GM18951 (cell line): ENCODE measurements around the gene BAIAP2.

Experiments used
- POLR2A ChIP-seq: IDR thresholded peaks from 4 replicates; pipeline ENCODE4 v1.6.1; 2011; ENCODE audit warnings: mild to moderate bottlenecking; ENCODE audit not compliant: insufficient read length, insufficient read depth; ENCODE audit errors: extremely low read depth
- in situ Hi-C: fragments of 300-500 bp; cut with MboI; formaldehyde crosslinking; loops from one replicate; pipeline ENCODE4 v1.12.0; 2022; ENCODE audit warnings: low sequenced_read_pairs, mixed read lengths, inconsistent platforms; ENCODE audit not compliant: unreplicated experiment

BAIAP2 gene

DNA sequence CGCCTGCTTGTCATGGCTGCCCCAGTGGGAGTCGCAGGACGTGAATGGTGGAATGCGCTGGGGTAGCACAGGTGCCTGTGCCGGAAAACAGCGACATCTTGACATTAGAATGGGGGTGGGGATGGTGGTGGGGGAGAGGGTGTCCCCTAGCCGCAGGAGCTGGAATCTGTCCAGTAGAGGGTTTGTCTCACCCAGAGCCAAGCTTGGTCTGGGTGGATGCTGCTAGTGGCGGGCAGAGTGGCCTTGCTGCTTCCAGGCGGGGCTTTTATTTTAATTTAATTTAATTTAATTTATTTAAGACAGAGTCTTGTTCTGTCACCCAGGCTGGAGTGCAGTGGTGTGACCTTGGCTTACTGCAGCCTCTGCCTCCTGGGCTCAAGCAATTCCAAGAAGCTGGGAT, 7.7 kb downstream of the BAIAP2 start:
- TF ChIP-seq POLR2A, result no peak

DNA sequence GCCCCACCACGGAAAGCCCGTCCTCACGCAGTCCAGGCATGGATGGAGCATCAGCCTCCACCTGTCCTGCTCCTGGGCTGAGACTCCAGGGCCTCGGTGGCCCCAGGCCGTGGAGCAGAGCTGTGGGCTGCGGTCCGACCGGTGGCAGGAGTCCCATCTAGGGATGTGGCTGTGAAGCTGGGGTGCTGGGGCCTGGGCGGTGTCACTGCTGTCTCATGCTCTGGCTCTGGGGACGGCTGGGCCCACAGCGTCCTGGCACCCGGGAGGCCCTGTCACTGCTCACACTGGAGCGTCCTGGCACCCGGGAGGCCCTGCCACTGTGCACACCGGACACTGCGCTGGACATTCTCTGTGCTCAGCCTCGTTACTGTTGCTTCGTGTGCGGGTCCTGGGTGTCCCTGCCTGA, 8.4 kb downstream of the BAIAP2 start:
- in situ Hi-C loops, result no loop called here
- no peak for TF ChIP-seq POLR2A

More for the DNA sequence above, 7.7 kb downstream of the BAIAP2 start:
- in situ Hi-C loops, result no loop called here

DNA sequence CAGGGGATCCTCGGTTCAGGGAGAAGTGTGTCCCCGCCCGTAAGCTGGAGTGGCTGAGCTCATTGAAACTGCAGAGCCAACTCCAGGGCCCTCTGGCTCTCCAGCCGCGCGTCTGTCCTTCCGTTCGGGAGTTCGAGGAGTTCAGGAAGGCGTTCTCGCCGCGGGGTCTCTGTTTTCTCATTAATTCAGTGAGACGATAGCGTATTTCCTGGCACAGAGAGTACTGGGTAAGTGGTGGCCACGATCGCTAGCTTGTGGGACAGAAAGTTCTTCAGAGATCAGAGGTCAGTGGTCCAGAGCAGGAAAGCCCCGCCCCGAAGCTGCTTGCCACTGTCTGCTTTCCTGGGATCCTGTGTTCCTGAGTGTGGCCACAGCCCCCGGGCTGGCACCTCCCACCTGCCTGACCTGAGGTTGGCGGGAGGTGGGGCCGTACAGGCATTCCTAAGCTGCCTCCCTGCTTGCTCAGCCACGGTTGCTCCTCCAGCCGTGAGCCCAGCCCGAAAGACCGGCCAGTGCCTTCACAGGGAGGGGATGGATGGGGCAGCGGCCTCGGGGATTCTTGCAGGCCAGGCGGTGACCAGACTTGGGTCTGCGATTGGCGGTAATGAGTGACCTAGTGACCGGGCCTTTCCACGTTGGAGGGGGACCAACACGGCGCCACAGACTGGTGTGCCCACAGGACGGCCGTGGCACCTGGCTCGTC, 8.9 kb downstream of the BAIAP2 start:
- TF ChIP-seq POLR2A, result no peak
- in situ Hi-C loops, result no loop called here

DNA sequence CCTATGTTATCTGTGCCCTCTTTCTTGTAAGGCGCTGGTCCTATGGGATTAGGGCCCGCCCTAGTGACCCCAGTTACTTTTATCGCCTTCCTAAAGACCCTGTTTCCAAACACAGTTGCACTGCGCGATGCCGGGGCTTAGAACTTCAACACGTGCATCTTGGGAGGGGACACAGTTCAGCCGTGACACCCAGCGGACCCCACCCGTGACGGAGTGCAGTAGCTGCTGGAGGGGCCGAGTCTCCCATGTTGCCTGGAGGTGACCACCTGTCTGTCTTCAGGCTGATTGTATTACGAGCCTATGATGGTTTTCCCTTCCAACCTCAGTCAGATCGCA, 9.4 kb downstream of the BAIAP2 start:
- in situ Hi-C loops, result no loop called here
- TF ChIP-seq POLR2A, result no peak

DNA sequence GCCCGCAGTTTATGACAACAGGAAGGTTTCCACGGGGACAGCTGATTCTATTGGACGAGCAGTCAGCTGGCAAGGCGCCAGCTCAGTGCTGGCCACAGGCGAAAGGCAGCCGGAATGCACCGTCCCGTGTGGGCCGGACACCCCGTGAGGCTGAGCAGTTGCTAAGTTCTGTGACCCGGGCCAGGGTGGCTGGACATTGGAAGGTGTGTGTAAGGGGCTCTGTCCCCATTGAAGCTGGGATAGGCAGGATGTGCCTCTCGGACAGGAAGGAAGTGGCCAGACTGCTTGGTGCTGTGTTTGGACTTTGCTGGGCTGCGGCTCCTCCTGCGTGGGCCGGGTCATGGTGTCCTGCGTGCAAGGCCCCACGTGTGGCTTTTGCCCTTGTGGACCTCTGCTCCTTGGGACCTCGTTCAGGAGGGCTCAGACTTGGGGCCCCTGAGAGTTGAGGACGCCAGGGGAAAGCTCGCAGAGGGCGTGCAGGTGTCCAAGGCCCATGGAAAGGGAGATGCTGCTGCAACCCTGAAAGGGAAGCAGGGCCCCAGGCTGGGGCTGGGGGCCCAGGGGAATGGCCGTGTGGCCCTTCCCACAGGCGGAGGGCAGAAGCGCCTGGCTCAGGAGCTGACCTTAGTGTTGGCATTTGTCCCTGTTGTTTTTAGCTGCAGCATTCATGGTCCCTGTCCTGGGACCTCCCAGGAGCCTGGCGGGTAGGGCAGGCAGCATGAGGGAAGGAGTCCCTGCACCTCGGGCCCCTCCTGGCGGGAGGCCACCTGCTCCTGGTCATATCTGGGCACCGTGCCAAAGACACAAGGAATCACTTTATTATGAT, 10.0 kb downstream of the BAIAP2 start:
- TF ChIP-seq POLR2A, result no peak
- in situ Hi-C loops, result no loop called here

DNA sequence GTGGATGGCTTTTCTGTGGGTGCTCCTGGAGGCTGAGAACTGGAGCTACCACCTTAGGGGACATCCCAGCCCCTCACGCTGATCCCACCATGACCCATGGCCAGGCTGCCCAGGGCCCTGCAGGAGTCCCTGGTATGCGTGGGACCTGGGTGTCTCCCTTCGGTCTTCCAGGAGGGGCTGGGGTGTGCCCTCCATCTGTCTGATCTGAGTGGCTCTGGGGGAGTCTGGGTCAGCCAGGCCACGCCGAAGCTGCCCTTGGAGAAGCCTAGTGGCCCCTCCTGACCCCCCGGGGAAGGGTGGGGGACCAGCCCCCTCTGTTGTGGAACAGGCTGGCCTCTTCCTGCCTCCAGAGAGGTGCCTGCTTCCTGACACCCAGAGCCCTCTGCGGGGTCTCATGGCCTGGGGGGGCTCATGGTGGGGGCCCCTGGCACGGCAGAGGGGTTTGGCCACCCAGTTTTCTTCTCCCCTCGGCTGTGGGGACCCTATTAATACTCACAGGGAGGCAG, 10.7 kb downstream of the BAIAP2 start:
- in situ Hi-C loops, result no loop called here

DNA sequence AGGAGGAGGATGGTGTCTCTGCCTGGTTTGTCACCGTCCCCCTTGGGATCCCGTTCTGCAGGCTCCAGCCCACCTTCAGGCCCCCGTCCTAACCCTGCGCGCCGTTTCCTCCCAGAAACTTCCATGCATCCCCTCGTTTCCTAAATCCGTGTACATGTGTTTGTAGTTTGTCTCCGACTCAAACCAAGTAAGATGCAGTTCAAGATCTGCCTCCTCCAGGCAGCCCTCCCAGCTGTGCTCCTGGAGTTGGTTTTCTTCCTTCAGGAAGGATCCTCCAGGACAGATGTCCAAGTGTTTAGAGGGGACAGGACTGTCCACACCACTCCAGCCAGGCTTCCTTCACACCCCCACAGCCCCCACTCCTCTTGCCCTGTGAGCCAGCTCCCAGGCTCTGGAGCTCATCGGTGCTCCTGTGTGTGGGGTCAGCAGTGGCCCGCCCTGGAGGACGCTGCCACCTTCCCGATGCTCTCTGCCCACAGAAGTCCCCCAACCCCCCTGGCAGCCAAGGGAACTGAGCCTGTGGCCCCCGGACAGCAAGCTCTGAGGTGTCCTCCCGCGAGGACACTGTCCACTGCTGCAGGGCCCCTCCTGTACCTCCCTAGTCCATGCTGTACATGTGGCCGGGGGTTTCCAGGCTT, 11.3 kb downstream of the BAIAP2 start:
- in situ Hi-C loops, result no loop called here
- no peak for TF ChIP-seq POLR2A

More for the DNA sequence above, 10.7 kb downstream of the BAIAP2 start:
- no peak for TF ChIP-seq POLR2A

DNA sequence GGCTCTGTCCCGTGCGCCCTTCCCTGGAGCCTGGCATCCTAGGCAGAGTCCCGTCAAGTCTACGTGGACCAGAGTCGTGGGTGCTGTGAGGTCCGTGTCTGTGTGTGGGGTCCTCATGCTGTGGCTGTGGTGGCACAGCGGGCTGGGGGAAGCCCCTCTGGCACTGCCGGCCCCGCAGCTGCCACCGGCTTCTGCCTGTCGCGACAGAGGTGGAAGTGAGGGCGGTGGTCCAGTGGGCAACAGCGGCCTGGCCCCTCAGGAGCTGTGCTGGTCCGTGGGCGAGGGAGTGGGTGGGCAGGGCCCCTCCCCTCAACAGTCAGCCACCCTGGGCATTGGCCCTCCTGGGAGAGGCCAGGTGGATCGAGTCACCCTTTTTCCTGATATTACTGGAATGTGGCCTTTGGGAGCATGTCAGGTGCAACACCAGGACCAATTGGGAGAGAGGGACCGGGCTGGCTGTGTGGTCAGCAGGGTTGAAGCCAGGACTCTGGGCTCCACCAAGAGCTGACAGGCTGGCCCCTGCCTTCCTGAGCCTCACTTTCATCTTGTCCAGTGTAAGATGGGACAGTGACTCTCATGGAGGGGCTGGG, 11.9 kb downstream of the BAIAP2 start:
- in situ Hi-C loops, result no loop called here

DNA sequence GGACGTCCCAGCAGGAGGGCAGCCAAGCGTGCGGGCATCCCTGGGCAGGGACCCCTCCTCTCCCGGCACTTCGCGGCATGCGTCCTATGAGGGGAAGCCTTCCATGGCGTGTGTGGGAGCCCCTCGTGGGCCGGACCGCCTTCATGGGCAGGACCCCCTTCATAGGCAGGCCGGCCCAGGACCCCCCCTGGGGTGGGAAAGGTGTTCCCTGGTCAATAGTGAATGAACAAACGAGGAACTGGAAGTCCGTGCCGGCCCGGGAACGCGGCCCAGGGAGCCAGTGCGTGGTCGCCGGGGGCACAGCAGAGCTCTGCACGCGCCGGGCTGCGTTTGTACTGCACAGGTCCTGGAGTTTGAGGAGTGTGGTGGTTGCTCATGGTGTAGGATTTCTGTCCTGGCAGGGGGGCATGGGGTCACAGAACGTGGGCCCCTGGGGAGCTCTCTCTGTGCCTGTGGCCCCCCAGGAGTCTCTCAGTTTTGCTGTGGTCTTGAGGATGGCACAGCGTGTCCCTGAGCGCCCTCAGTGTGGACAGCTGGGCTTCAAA, 13.9 kb downstream of the BAIAP2 start:
- in situ Hi-C loops, result no loop called here
- TF ChIP-seq POLR2A, result no peak

More for the DNA sequence above, 11.9 kb downstream of the BAIAP2 start:
- no peak for TF ChIP-seq POLR2A

DNA sequence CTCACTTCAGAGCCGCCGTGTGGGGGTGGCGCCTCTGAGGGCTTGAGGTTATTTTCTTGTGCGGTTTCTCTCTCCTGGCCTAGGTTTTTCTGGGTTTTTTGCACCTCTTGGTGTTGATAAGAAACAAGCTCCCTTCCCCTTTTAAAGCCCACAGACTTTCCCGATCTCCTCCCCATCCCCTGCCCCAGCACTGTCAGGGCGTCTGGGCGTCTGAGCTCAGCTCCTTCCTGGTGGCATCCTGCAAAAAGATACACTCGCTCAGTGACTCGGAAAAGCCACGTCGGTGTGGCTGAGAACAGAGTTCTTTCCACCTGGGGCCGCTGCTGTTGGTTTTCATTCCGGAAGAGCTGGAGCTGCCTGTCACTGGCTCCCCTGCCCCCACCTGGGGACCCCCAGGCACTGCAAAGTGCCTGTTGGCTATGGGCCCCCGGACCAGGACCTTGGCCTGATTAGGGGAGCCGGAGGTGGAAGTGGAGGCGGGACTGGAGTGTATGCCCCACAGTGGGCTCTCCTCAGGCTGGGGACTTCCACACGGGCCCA, 14.5 kb downstream of the BAIAP2 start:
- no peak for TF ChIP-seq POLR2A
- in situ Hi-C loops, result no loop called here

DNA sequence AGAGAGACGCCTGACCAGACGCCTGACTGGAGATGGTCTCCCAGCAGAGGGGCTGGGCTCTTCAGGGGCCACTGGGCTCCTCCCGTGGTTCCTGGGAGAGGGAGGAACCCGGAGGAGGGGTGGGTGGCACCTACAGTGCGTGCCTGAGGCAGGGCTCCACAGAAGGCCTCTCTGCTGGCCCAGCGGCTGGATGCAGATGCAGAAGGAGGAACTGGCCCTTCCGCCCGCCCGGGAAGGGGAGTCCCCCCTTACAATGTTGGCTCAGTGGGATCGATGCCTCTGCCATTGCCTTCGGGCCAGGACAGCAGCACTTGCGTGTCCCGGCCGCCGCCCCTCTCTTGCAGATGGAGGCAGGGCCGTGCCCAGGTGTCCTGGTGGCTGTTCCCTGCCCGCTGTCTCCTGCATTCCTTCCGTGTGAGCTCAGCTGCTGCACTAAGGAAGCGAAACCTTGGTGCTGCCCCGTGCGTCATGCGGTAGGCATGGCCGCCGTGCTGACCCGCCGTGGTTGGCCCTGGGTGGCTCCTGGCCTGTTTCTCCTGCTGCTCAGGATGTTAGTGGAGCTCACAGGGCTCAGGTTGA, 15.1 kb downstream of the BAIAP2 start:
- in situ Hi-C loops, result no loop called here
- TF ChIP-seq POLR2A, result no peak

DNA sequence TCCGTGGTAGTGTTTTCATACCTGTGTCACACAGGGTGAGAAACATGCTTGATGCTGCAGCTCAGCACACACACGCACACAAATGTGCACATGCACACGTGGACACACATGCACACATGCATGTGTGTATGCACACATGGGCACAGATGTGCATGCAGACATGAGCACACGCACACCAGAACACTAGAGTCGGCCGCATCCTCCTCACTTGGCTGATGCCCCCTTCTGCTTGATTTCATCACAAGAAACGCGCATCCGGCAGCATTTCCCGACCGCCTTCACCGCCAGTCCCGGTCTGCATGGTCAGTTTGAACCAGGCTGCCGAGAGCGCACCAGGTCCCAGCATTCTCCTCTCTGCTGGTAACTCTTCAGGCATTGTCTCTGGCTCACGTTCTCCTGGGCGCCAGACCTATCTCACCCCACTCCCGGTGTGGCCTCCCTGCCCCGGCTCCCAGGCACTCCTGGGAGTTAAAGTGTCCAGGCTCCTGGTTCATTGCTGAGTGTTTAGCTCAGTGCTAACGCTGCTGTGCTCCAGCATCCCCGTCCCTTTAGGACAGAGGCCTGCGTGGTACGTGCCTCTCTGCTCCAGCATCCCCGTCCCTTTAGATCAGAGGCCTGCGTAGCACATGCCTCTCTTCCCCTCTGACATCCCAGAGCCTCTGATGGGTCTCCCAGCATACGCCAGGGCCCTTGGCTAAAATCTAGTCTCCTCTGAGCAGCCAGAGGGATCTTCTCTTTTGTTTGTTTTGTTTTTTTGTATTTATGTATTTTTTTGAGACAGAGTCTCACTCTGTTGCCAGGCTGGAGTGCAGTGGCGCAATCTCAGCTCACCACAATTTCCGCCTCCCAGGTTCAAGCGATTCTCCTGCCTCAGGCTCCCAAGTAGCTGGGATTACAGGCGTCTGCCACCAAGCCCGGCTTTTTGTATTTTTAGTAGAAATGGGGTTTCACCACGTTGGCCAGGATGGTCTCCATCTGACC, 16.0 kb downstream of the BAIAP2 start:
- no peak for TF ChIP-seq POLR2A
- in situ Hi-C loops, result no loop called here
